Endothelial cell of umbilical vein (primary cell): Measurements from ENCODE around the gene SLC12A2. TPM values are rescaled to one million over a fixed set of nuclear protein-coding genes. Genes with fewer than 3 reads are reported as not detected.

Source experiments
- BruUV-seq: library from RNA; stranded (reverse); fragments of 400-500 nt; replicated peaks from 2 replicates; lab custom pipeline; 2021; lab: Mats Ljungman, UMichigan
- CTCF ChIA-PET: fragments of 300-600, 350-600 bp; sonication (Branson Sonifier 250); formaldehyde crosslinking; loops from one replicate; lab custom pipeline; 2021; ENCODE audit warnings: antibody characterized with exemption, inconsistent platforms; lab: Charles Lee
- POLR2A ChIA-PET: fragments of 300-600, 350-600 bp; sonication (Branson Sonifier 250); formaldehyde crosslinking; loops from one replicate; lab custom pipeline; 2021; ENCODE audit warnings: antibody characterized with exemption, inconsistent platforms; lab: Charles Lee
- DNase-seq: peaks from one replicate; pipeline ENCODE4 v3.0.0-alpha.2; 2011; ENCODE audit warnings: low read depth, low spot score
- FAIRE-seq: peaks from 2 replicates; lab custom pipeline; 2011; peaks lifted over from hg19 to GRCh38; lab: Jason Lieb, UNC
- H2AFZ ChIP-seq: 2 replicates; pipeline ENCODE4 v1.6.0; 2012; ENCODE audit warnings: low read depth, low read length, control low read depth, inconsistent platforms
- H3K27ac ChIP-seq: 2 replicates; pipeline ENCODE4 v1.5.1; 2011; ENCODE audit warnings: low read depth, mild to moderate bottlenecking, control low read depth, low read length, moderate library complexity; ENCODE audit not compliant: insufficient read depth
- H3K27me3 ChIP-seq, 2 experiments: 2 replicates each; pipeline versions ENCODE4 v1.6.0 to v1.6.1; 2011; ENCODE audit warnings: low read length in 2 of 2, mixed read lengths in 1 of 2; ENCODE audit not compliant: control insufficient read depth in 2 of 2, insufficient read depth in 2 of 2
- H3K36me3 ChIP-seq, 2 experiments: 2 replicates in 1 of 2; 3 replicates in 1 of 2; pipeline ENCODE4 v1.5.1; 2011; ENCODE audit warnings: low read length in 2 of 2, mild to moderate bottlenecking in 1 of 2, moderate library complexity in 1 of 2; ENCODE audit not compliant: control insufficient read depth in 2 of 2, insufficient read depth in 2 of 2; ENCODE audit errors: extremely low read depth in 1 of 2
- H3K4me1 ChIP-seq: 3 replicates; pipeline ENCODE4 v1.5.1; 2011; ENCODE audit warnings: mild to moderate bottlenecking, low read length; ENCODE audit not compliant: control insufficient read depth, insufficient read depth; ENCODE audit errors: extremely low read depth
- H3K4me2 ChIP-seq: 2 replicates; pipeline ENCODE4 v1.6.1; 2011; ENCODE audit warnings: low read length, control low read depth, mixed read lengths; ENCODE audit not compliant: insufficient read depth
- H3K4me3 ChIP-seq, 3 experiments: fragments of 200-600 bp in 1 of 3; sonication (generic), shearing (Covaris generic) in 1 of 3; replicated peaks in 1 of 3; 2 replicates each; pipeline ENCODE4 v1.5.1; 2011 to 2016; ENCODE audit warnings: control low read depth in 3 of 3, low read length in 3 of 3, mild to moderate bottlenecking in 2 of 3, inconsistent platforms in 1 of 3, low read depth in 1 of 3, moderate library complexity in 1 of 3; ENCODE audit not compliant: insufficient read depth in 1 of 3
- H3K79me2 ChIP-seq: 2 replicates; pipeline ENCODE4 v1.6.0; 2012; ENCODE audit warnings: low read length, inconsistent platforms; ENCODE audit not compliant: control insufficient read depth, insufficient read depth
- H3K9ac ChIP-seq: replicated peaks from 2 replicates; pipeline ENCODE3; 2011; ENCODE audit warnings: low read length, control low read depth; ENCODE audit not compliant: insufficient read depth; ENCODE audit errors: extremely low read depth
- H3K9me1 ChIP-seq: replicated peaks from 3 replicates; pipeline ENCODE4 v1.6.0; 2011; ENCODE audit warnings: mild to moderate bottlenecking, low read length; ENCODE audit not compliant: control insufficient read depth, insufficient read depth; ENCODE audit errors: extremely low read depth
- H3K9me3 ChIP-seq: replicated peaks from 2 replicates; pipeline ENCODE4 v1.5.1; 2012; ENCODE audit warnings: low read length, inconsistent platforms; ENCODE audit not compliant: control insufficient read depth, insufficient read depth
- H4K20me1 ChIP-seq: replicated peaks from 2 replicates; pipeline ENCODE3; 2011; ENCODE audit warnings: mild to moderate bottlenecking, low read length; ENCODE audit not compliant: control insufficient read depth, insufficient read depth; ENCODE audit errors: extremely low read depth
- CTCF ChIP-seq, 2 donors: IDR thresholded peaks; 1 replicate in 1 of 2; 2 replicates in 1 of 2; pipeline ENCODE4 v1.5.1; 2011; ENCODE audit warnings: low read length in 2 of 2, mild to moderate bottlenecking in 2 of 2, moderate library complexity in 2 of 2, control low read depth in 1 of 2, inconsistent platforms in 1 of 2, low read depth in 1 of 2; ENCODE audit not compliant: insufficient read depth in 1 of 2; ENCODE audit errors: extremely low read depth in 1 of 2
- EZH2 ChIP-seq: IDR thresholded peaks from 2 replicates; pipeline ENCODE4 v1.6.1; 2012; ENCODE audit warnings: borderline replicate concordance, low read depth, mild to moderate bottlenecking, moderate library complexity, low read length, inconsistent platforms; ENCODE audit not compliant: severe bottlenecking
- FOS ChIP-seq: IDR thresholded peaks from 2 replicates; pipeline ENCODE4 v1.6.1; 2011; ENCODE audit warnings: mild to moderate bottlenecking, low read length, moderate library complexity, borderline replicate concordance; ENCODE audit not compliant: insufficient read depth
- GATA2 ChIP-seq: IDR thresholded peaks from 2 replicates; pipeline ENCODE4 v1.7.0; 2011; ENCODE audit warnings: low read depth, mild to moderate bottlenecking, moderate library complexity, mixed read lengths, low read length; ENCODE audit not compliant: insufficient read length, insufficient read depth
- JUN ChIP-seq: IDR thresholded peaks from 2 replicates; pipeline ENCODE4 v1.6.1; 2011; ENCODE audit warnings: borderline replicate concordance, low read depth; ENCODE audit not compliant: insufficient read length, insufficient read depth
- MAX ChIP-seq: IDR thresholded peaks from 2 replicates; pipeline ENCODE4 v1.6.1; 2011; ENCODE audit not compliant: insufficient read depth, insufficient read length
- MYC ChIP-seq: IDR thresholded peaks from one replicate; pipeline ENCODE4 v1.6.1; 2011; ENCODE audit warnings: mild to moderate bottlenecking, low read depth, low read length
- POLR2A ChIP-seq: IDR thresholded peaks from 2 replicates; pipeline ENCODE4 v1.6.1; 2012; ENCODE audit warnings: low read depth, mild to moderate bottlenecking, control low read depth, low read length
- POLR2AphosphoS5 ChIP-seq: IDR thresholded peaks from 2 replicates; pipeline ENCODE4 v1.6.1; 2012; ENCODE audit warnings: low read depth, mild to moderate bottlenecking, control low read depth, low read length, moderate library complexity; ENCODE audit not compliant: insufficient read depth
- dilution Hi-C: fragments of 300-500 bp; cut with MboI; formaldehyde crosslinking; loops from one replicate; pipeline ENCODE4 v1.15.0; 2019; ENCODE audit warnings: low sequenced_read_pairs; ENCODE audit not compliant: extremely low pct_ligation_motif_present
- intact Hi-C: fragments of 100-400 bp; cut with micrococcal nuclease; formaldehyde crosslinking; loops from one replicate; pipeline ENCODE4 v1.10.0; 2022
- polyA plus RNA-seq, 4 experiments: library from polyadenylated mRNA; depleted of rRNA in 3 of 4; stranded (reverse) in 3 of 4; unstranded in 1 of 4; fragments of >200 nt; gene quantifications; 2 replicates each; pipeline versions ENCODE4 v1.2.1 to v1.2.3, GENCODE V29; 2011 to 2012; ENCODE audit warnings: missing spikeins in 1 of 4
- total RNA-seq: library from RNA; stranded (reverse); gene quantifications from 2 replicates; pipeline ENCODE4 v1.2.3, GENCODE V29; 2021

The SLC12A2 gene
- total and polyA plus RNA-seq, 2 donors (not counting 3 experiments of a cell fraction or from before 2014, with no cell fraction given), result 11.0 to 59.5 TPM

- Histone ChIP-seq H3K36me3 (no peaks in the 10 kb centered on the region), H3K27ac (no peak overlapping the region), H3K27me3 (no peaks in the 10 kb centered on the region), H2AFZ (no peak overlapping the region), H3K79me2 (no peaks in the 10 kb centered on the region), H3K9me3 (no peaks in the 10 kb centered on the region), H3K4me1 (peaks cover 12% of the 10 kb centered on the region), H4K20me1 (no peaks in the 10 kb centered on the region), H3K4me2 (no peak overlapping the region), H3K4me3 (no peak overlapping the region), H3K9me1 (no peaks in the 10 kb centered on the region), H3K9ac (no peak overlapping the region)
- TF ChIP-seq POLR2AphosphoS5, result no peak
- no peak for TF ChIP-seq GATA2
- TF ChIP-seq FOS, result no peak
- TF ChIP-seq MYC, result no peak
- TF ChIP-seq POLR2A, result no peak
- TF ChIP-seq JUN, result no peak
- no peak for TF ChIP-seq EZH2
- no peak for TF ChIP-seq CTCF (IDR thresholded peaks at IDR 0.05; ENCODE audit: extremely low read depth in 1 of 2, insufficient read depth in 1 of 2, low read depth in 1 of 2, low read length in 2 of 2)
- no peak for TF ChIP-seq MAX
- DNase-seq, result no peak
- CTCF ChIA-PET, result no interaction called here
- intact Hi-C loops, result no loop called here
- no TSS peak for BruUV-seq
- POLR2A ChIA-PET, result no interaction called here
- dilution Hi-C loops, result no loop called here
- no peak for FAIRE-seq
These were observed 40.4 kb downstream of the SLC12A2 start for GRCh38 chr5:128123936-128124335.
